ENCODE measurements around the gene IL17RA.

IL17RA gene

GRCh38 chr22:17133137-17133536, 48.3 kb downstream of the IL17RA start:
- H3K79me2 ChIP-seq (ENCODE audit: insufficient read depth, low read length): no peaks in the 10 kb centered on the region
- no peak overlapping the region for H3K4me3 ChIP-seq (ENCODE audit: low read length, poor library complexity, severe bottlenecking)
- no peak overlapping the region for H3K4me2 ChIP-seq (ENCODE audit: low read depth, low read length, poor library complexity, severe bottlenecking)
- peaks cover 19% of the 10 kb centered on the region; the same call in 1 of the 2 replicates for H3K36me3 ChIP-seq (ENCODE audit: insufficient read depth, low read length)
- no peak overlapping the region for H2AFZ ChIP-seq (ENCODE audit: low read length)
- TF ChIP-seq EZH2phosphoT487 (IDR thresholded peaks at IDR 0.05; ENCODE audit: borderline replicate concordance) (no peak), CTCF (conservative IDR thresholded peaks at IDR 0.05; ENCODE audit: low read length) (no peak)
- no peaks in the 10 kb centered on the region for H3K4me1 ChIP-seq (ENCODE audit: insufficient read depth, low read length, poor library complexity, severe bottlenecking)
- H4K20me1 ChIP-seq (ENCODE audit: insufficient read depth, low read length, poor library complexity, severe bottlenecking): no peaks in the 10 kb centered on the region
- H3K9me3 ChIP-seq (ENCODE audit: insufficient read depth, low read depth, low read length): no peaks in the 10 kb centered on the region
- H3F3A ChIP-seq (ENCODE audit: low read depth): no peaks in the 10 kb centered on the region
- H3K9me2 ChIP-seq (replicated peaks; ENCODE audit: low read depth, low read length): no peaks in the 10 kb centered on the region
- no peak overlapping the region for H3K9ac ChIP-seq (ENCODE audit: low read depth, low read length, poor library complexity, severe bottlenecking)
- no peaks in the 10 kb centered on the region for H3K27me3 ChIP-seq (ENCODE audit: insufficient read depth, low read length, poor library complexity, severe bottlenecking)

GRCh38 chr22:17135153-17135760, 50.5 kb downstream of the IL17RA start:
- no peaks in the 10 kb centered on the region for H3K4me1 ChIP-seq (ENCODE audit: insufficient read depth, low read length, poor library complexity, severe bottlenecking)
- no peak overlapping the region for H3K4me3 ChIP-seq (ENCODE audit: low read length, poor library complexity, severe bottlenecking)
- H3K79me2 ChIP-seq (ENCODE audit: insufficient read depth, low read length): no peaks in the 10 kb centered on the region
- TF ChIP-seq EZH2phosphoT487 (IDR thresholded peaks at IDR 0.05; ENCODE audit: borderline replicate concordance): no peak
- no peak for TF ChIP-seq CTCF (conservative IDR thresholded peaks at IDR 0.05; ENCODE audit: low read length)
- H3K9ac ChIP-seq (ENCODE audit: low read depth, low read length, poor library complexity, severe bottlenecking): no peak overlapping the region
- H3K36me3 ChIP-seq (ENCODE audit: insufficient read depth, low read length): peaks cover 35% of the 10 kb centered on the region; the same call in 1 of the 2 replicates
- no peaks in the 10 kb centered on the region for H3K27me3 ChIP-seq (ENCODE audit: insufficient read depth, low read length, poor library complexity, severe bottlenecking)
- no peak overlapping the region for H2AFZ ChIP-seq (ENCODE audit: low read length)
- no peak overlapping the region for H3K4me2 ChIP-seq (ENCODE audit: low read depth, low read length, poor library complexity, severe bottlenecking)
- H3F3A ChIP-seq (ENCODE audit: low read depth): no peaks in the 10 kb centered on the region
- no peaks in the 10 kb centered on the region for H3K9me3 ChIP-seq (ENCODE audit: insufficient read depth, low read depth, low read length)
- H3K9me2 ChIP-seq (replicated peaks; ENCODE audit: low read depth, low read length): no peaks in the 10 kb centered on the region
- H4K20me1 ChIP-seq (ENCODE audit: insufficient read depth, low read length, poor library complexity, severe bottlenecking): no peaks in the 10 kb centered on the region

- TF ChIP-seq EZH2phosphoT487 (IDR thresholded peaks at IDR 0.05; ENCODE audit: borderline replicate concordance) (no peak), CTCF (conservative IDR thresholded peaks at IDR 0.05; ENCODE audit: low read length) (no peak)
- H3K9ac ChIP-seq (ENCODE audit: low read depth, low read length, poor library complexity, severe bottlenecking): no peak overlapping the region
- no peaks in the 10 kb centered on the region for H3K9me2 ChIP-seq (replicated peaks; ENCODE audit: low read depth, low read length)
- H3K36me3 ChIP-seq (ENCODE audit: insufficient read depth, low read length): peaks cover 54% of the 10 kb centered on the region; the same call in 1 of the 2 replicates
- no peaks in the 10 kb centered on the region for H3F3A ChIP-seq (ENCODE audit: low read depth)
- no peaks in the 10 kb centered on the region for H4K20me1 ChIP-seq (ENCODE audit: insufficient read depth, low read length, poor library complexity, severe bottlenecking)
- no peaks in the 10 kb centered on the region for H3K4me1 ChIP-seq (ENCODE audit: insufficient read depth, low read length, poor library complexity, severe bottlenecking)
- no peak overlapping the region for H3K4me3 ChIP-seq (ENCODE audit: low read length, poor library complexity, severe bottlenecking)
- no peaks in the 10 kb centered on the region for H3K79me2 ChIP-seq (ENCODE audit: insufficient read depth, low read length)
- H3K4me2 ChIP-seq (ENCODE audit: low read depth, low read length, poor library complexity, severe bottlenecking): no peak overlapping the region
- no peaks in the 10 kb centered on the region for H3K27me3 ChIP-seq (ENCODE audit: insufficient read depth, low read length, poor library complexity, severe bottlenecking)
- H3K9me3 ChIP-seq (ENCODE audit: insufficient read depth, low read depth, low read length): no peaks in the 10 kb centered on the region
- no peak overlapping the region for H2AFZ ChIP-seq (ENCODE audit: low read length)
Observed at GRCh38 chr22:17137170-17137569, 52.4 kb downstream of the IL17RA start.
